Keratinocyte (primary cell): ENCODE measurements around the gene MACF1. TPM values are rescaled to one million over a fixed set of nuclear protein-coding genes. Genes with fewer than 3 reads are reported as not detected.

Experiments
- DNase-seq: peaks from one replicate; pipeline ENCODE4 v3.0.0-alpha.2; 2011; ENCODE audit warnings: low read depth, missing footprints, low spot score
- FAIRE-seq: peaks from 2 replicates; lab custom pipeline; 2011; peaks lifted over from hg19 to GRCh38; lab: Jason Lieb, UNC
- H2AFZ ChIP-seq: 2 replicates; pipeline ENCODE4 v1.6.0; 2012; ENCODE audit warnings: low read length, control low read depth, inconsistent platforms; ENCODE audit not compliant: control insufficient read depth
- H3K27ac ChIP-seq: 2 replicates; pipeline ENCODE4 v1.5.1; 2011; ENCODE audit warnings: low read length; ENCODE audit not compliant: control insufficient read depth, insufficient read depth
- H3K27me3 ChIP-seq: 3 replicates; pipeline ENCODE4 v1.6.0; 2011; ENCODE audit warnings: low read length; ENCODE audit not compliant: control insufficient read depth, insufficient read depth; ENCODE audit errors: extremely low read depth
- H3K36me3 ChIP-seq, 2 experiments: 2 replicates in 1 of 2; 3 replicates in 1 of 2; pipeline ENCODE4 v1.5.1; 2011; ENCODE audit warnings: low read length in 2 of 2, mild to moderate bottlenecking in 1 of 2; ENCODE audit not compliant: control insufficient read depth in 2 of 2, insufficient read depth in 2 of 2; ENCODE audit errors: extremely low read depth in 1 of 2
- H3K4me1 ChIP-seq: 3 replicates; pipeline ENCODE4 v1.5.1; 2011; ENCODE audit warnings: low read length; ENCODE audit not compliant: control insufficient read depth, insufficient read depth; ENCODE audit errors: extremely low read depth
- H3K4me2 ChIP-seq: 3 replicates; pipeline ENCODE4 v1.6.0; 2011; ENCODE audit warnings: low read depth, low read length; ENCODE audit not compliant: control insufficient read depth, insufficient read depth; ENCODE audit errors: extremely low read depth
- H3K4me3 ChIP-seq, 3 experiments: fragments of 200-600 bp in 1 of 3; sonication (generic) in 1 of 3; 2 replicates in 2 of 3; 3 replicates in 1 of 3; pipeline ENCODE4 v1.5.1; 2011 to 2016; ENCODE audit warnings: low read length in 3 of 3, mild to moderate bottlenecking in 3 of 3, control low read depth in 2 of 3, inconsistent platforms in 1 of 3, low read depth in 1 of 3, mixed read lengths in 1 of 3, mixed run types in 1 of 3, moderate library complexity in 1 of 3; ENCODE audit not compliant: control insufficient read depth in 2 of 3, insufficient read depth in 2 of 3; ENCODE audit errors: extremely low read depth in 1 of 3
- H3K79me2 ChIP-seq: 2 replicates; pipeline ENCODE4 v1.6.0; 2012; ENCODE audit warnings: low read length; ENCODE audit not compliant: control insufficient read depth, insufficient read depth
- H3K9ac ChIP-seq: 3 replicates; pipeline ENCODE4 v1.6.0; 2011; ENCODE audit warnings: low read length; ENCODE audit not compliant: control insufficient read depth, insufficient read depth; ENCODE audit errors: extremely low read depth
- H3K9me1 ChIP-seq: 3 replicates; pipeline ENCODE4 v1.6.0; 2011; ENCODE audit warnings: low read length; ENCODE audit not compliant: control insufficient read depth, insufficient read depth; ENCODE audit errors: extremely low read depth
- H3K9me3 ChIP-seq: 2 replicates; pipeline ENCODE4 v1.5.1; 2012; ENCODE audit warnings: low read depth, low read length; ENCODE audit not compliant: control insufficient read depth
- H4K20me1 ChIP-seq: 3 replicates; pipeline ENCODE4 v1.6.0; 2011; ENCODE audit warnings: low read length; ENCODE audit not compliant: control insufficient read depth, insufficient read depth; ENCODE audit errors: extremely low read depth
- CTCF ChIP-seq, 3 experiments: IDR thresholded peaks in 1 of 3; conservative IDR thresholded peaks in 1 of 3; optimal IDR thresholded peaks in 1 of 3; 2 replicates in 2 of 3; 3 replicates in 1 of 3; pipeline versions ENCODE3 to v1.5.1; 2011; ENCODE audit warnings: low read length in 3 of 3, mild to moderate bottlenecking in 3 of 3, moderate library complexity in 2 of 3, control low read depth in 1 of 3, inconsistent platforms in 1 of 3; ENCODE audit not compliant: insufficient read depth in 2 of 3; ENCODE audit errors: extremely low read depth in 1 of 3
- EZH2 ChIP-seq: IDR thresholded peaks from one replicate; pipeline ENCODE4 v1.6.1; 2012; ENCODE audit warnings: inconsistent platforms, mild to moderate bottlenecking, low read length, moderate library complexity
- dilution Hi-C: fragments of 300-500 bp; cut with MboI; formaldehyde crosslinking; loops from one replicate; pipeline ENCODE4 v1.7.0; 2020; ENCODE audit warnings: low sequenced_read_pairs; ENCODE audit not compliant: extremely low pct_ligation_motif_present
- polyA plus RNA-seq, 5 experiments: library from polyadenylated mRNA; depleted of rRNA in 3 of 5; stranded (reverse) in 3 of 5; stranded (forward) in 1 of 5; unstranded in 1 of 5; fragments of >200 nt; gene quantifications; 1 replicate in 1 of 5; 2 replicates in 3 of 5; 3 replicates in 1 of 5; pipeline versions ENCODE4 v1.2.1 to v1.2.3, GENCODE V29; 2011 to 2012; ENCODE audit warnings: missing spikeins in 2 of 5, low read depth in 1 of 5, low replicate concordance in 1 of 5

The MACF1 gene
- polyA plus RNA-seq, 1 donor (not counting 4 experiments of a cell fraction or from before 2014, with no cell fraction given): 111 TPM

- Histone ChIP-seq H3K27me3 (no peaks in the 10 kb centered on the region), H3K79me2 (peaks cover 82% of the 10 kb centered on the region), H2AFZ (no peak overlapping the region), H3K4me2 (peak overlapping the region; percentile 53), H3K4me1 (peaks cover 46% of the 10 kb centered on the region), H3K4me3 (no peak overlapping the region), H4K20me1 (peaks cover 14% of the 10 kb centered on the region), H3K9me1 (peaks cover 12% of the 10 kb centered on the region), H3K9ac (peak overlapping the region; percentile 14), H3K9me3 (no peaks in the 10 kb centered on the region), H3K27ac (peak overlapping the region; percentile 57), H3K36me3 (peaks cover 0 to 5% of the 10 kb centered on the region in 2 experiments)
- dilution Hi-C loops: no loop called here
- FAIRE-seq (no peak), DNase-seq (no peak)
- TF ChIP-seq CTCF (optimal IDR thresholded peaks at IDR 0.05 in 1 of 3, IDR thresholded peaks at IDR 0.05 in 1 of 3, conservative IDR thresholded peaks at IDR 0.05 in 1 of 3; ENCODE audit: extremely low read depth in 1 of 3, insufficient read depth in 2 of 3, low read length in 3 of 3) (no peak), EZH2 (no peak)
Observed at GRCh38 chr1:39214714-39214997, 10.2 kb downstream of the MACF1 start.

GRCh38 chr1:39214998-39215873, 10.7 kb downstream of the MACF1 start:
- H3K36me3 ChIP-seq: peaks cover 0 to 5% of the 10 kb centered on the region in 2 experiments
- no peaks in the 10 kb centered on the region for H3K9me3 ChIP-seq
- H3K27ac ChIP-seq: peak overlapping the region; percentile 57
- no peak overlapping the region for H2AFZ ChIP-seq
- dilution Hi-C loops: no loop called here
- DNase-seq (no peak), FAIRE-seq (peak; percentile 43)
- H3K9me1 ChIP-seq: peaks cover 12% of the 10 kb centered on the region
- H3K9ac ChIP-seq: no peak overlapping the region
- peaks cover 14% of the 10 kb centered on the region for H4K20me1 ChIP-seq
- TF ChIP-seq EZH2 (no peak), CTCF (optimal IDR thresholded peaks at IDR 0.05 in 1 of 3, IDR thresholded peaks at IDR 0.05 in 1 of 3, conservative IDR thresholded peaks at IDR 0.05 in 1 of 3; ENCODE audit: extremely low read depth in 1 of 3, insufficient read depth in 2 of 3, low read length in 3 of 3) (no peak)
- peaks cover 46% of the 10 kb centered on the region for H3K4me1 ChIP-seq
- H3K4me2 ChIP-seq: peak overlapping the region; percentile 53
- no peaks in the 10 kb centered on the region for H3K27me3 ChIP-seq
- peaks cover 82% of the 10 kb centered on the region for H3K79me2 ChIP-seq
- H3K4me3 ChIP-seq: no peak overlapping the region
